ENCODE results near the gene NTM. TPM values are rescaled to one million over a fixed set of nuclear protein-coding genes. Genes with fewer than 3 reads are reported as not detected.

Gene NTM
- polyA plus RNA-seq, 1 donor: 44.4 TPM

- no peak for DNase-seq
Measured at GRCh38 chr11:132154781-132155180, 784.4 kb downstream of the NTM start.

- no peak for DNase-seq
Measured at GRCh38 chr11:132158091-132158490, 787.7 kb downstream of the NTM start.

- DNase-seq: no peak
Measured at GRCh38 chr11:132158696-132159095, 788.3 kb downstream of the NTM start.

GRCh38 chr11:132161403-132162078 lies 791.1 kb downstream of the NTM start:
- no peak for DNase-seq

- DNase-seq: no peak
Measured at GRCh38 chr11:132168344-132168981, 798.0 kb downstream of the NTM start.

- no peak for DNase-seq
Measured at GRCh38 chr11:132171031-132171430, 800.6 kb downstream of the NTM start.

GRCh38 chr11:132174362-132175255 lies 804.2 kb downstream of the NTM start:
- DNase-seq: no peak

GRCh38 chr11:132177106-132177505 lies 806.7 kb downstream of the NTM start:
- DNase-seq: peak; percentile 86

GRCh38 chr11:132184079-132184478 lies 813.7 kb downstream of the NTM start:
- no peak for DNase-seq

- no peak for DNase-seq
Measured at GRCh38 chr11:132185726-132186592, 815.5 kb downstream of the NTM start.

- no peak for DNase-seq
Measured at GRCh38 chr11:132186699-132187098, 816.3 kb downstream of the NTM start.

GRCh38 chr11:132187386-132187785 lies 817.0 kb downstream of the NTM start:
- peak; percentile 27 for DNase-seq

- DNase-seq: no peak
Measured at GRCh38 chr11:132187814-132188213, 817.4 kb downstream of the NTM start.

GRCh38 chr11:132196928-132197327 lies 826.5 kb downstream of the NTM start:
- DNase-seq: no peak

- no peak for DNase-seq
Measured at GRCh38 chr11:132200353-132200936, 830.0 kb downstream of the NTM start.

- no peak for DNase-seq
Measured at GRCh38 chr11:132202621-132203020, 832.2 kb downstream of the NTM start.

GRCh38 chr11:132205006-132205405 lies 834.6 kb downstream of the NTM start:
- DNase-seq: no peak

GRCh38 chr11:132205496-132205895 lies 835.1 kb downstream of the NTM start:
- DNase-seq: no peak

- no peak for DNase-seq
Measured at GRCh38 chr11:132206993-132207392, 836.6 kb downstream of the NTM start.

- no peak for DNase-seq
Measured at GRCh38 chr11:132208477-132209055, 838.2 kb downstream of the NTM start.

GRCh38 chr11:132211479-132211878 lies 841.1 kb downstream of the NTM start:
- DNase-seq: no peak
